Measurements from ENCODE around the gene FMNL1.

The FMNL1 gene

DNA sequence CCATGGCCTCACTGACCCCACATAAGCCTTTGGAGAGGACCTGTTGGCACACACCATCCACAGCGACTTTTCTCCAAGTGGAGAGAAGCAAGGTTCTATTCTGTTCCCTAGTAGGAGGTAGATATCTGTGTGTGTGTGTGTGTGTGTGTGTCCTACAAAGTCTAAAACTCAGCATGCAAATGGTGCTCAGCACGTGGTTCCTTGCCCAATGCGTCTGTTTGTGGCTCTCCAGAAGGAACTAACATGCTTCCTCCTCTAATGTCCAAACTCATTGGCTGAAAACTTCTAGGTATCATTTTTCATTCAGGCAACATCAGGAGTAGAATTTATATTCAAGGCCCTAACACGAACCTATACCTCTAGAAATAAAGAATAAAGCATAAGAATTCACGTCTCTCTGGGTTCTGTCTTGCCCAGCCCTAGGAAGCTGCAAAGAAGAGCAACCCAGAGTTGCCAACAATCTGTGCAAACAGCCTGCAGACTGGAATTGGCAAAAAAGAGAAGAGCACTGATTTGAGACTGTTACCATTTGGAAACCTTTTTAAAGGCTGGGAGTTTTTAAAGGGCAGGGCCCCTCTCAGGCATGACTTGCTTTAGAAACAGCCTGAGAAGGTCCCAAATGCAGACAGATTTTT, 69.6 kb downstream of the FMNL1 start:
- H3K4me3 ChIP-seq (replicated peaks; ENCODE audit: insufficient read depth, low read length): no peak overlapping the region
- TF ChIP-seq, protein P1, sequence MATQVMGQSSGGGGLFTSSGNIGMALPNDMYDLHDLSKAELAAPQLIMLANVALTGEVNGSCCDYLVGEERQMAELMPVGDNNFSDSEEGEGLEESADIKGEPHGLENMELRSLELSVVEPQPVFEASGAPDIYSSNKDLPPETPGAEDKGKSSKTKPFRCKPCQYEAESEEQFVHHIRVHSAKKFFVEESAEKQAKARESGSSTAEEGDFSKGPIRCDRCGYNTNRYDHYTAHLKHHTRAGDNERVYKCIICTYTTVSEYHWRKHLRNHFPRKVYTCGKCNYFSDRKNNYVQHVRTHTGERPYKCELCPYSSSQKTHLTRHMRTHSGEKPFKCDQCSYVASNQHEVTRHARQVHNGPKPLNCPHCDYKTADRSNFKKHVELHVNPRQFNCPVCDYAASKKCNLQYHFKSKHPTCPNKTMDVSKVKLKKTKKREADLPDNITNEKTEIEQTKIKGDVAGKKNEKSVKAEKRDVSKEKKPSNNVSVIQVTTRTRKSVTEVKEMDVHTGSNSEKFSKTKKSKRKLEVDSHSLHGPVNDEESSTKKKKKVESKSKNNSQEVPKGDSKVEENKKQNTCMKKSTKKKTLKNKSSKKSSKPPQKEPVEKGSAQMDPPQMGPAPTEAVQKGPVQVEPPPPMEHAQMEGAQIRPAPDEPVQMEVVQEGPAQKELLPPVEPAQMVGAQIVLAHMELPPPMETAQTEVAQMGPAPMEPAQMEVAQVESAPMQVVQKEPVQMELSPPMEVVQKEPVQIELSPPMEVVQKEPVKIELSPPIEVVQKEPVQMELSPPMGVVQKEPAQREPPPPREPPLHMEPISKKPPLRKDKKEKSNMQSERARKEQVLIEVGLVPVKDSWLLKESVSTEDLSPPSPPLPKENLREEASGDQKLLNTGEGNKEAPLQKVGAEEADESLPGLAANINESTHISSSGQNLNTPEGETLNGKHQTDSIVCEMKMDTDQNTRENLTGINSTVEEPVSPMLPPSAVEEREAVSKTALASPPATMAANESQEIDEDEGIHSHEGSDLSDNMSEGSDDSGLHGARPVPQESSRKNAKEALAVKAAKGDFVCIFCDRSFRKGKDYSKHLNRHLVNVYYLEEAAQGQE (IDR thresholded peaks at IDR 0.05; ENCODE audit: insufficient replicate concordance, low read depth): no peak
- TF ChIP-seq POLR2AphosphoS5 (IDR thresholded peaks at IDR 0.05; ENCODE audit: low read depth) (0 out of 2 replicates have a peak, but pooled peaks have one; percentile 34), GABPA (IDR thresholded peaks at IDR 0.05; ENCODE audit: low read depth) (no peak), SPI1 (IDR thresholded peaks at IDR 0.05; ENCODE audit: borderline replicate concordance, low read depth) (peak; percentile 3; the same call in 1 of the 2 replicates)
- TF ChIP-seq, protein P2, sequence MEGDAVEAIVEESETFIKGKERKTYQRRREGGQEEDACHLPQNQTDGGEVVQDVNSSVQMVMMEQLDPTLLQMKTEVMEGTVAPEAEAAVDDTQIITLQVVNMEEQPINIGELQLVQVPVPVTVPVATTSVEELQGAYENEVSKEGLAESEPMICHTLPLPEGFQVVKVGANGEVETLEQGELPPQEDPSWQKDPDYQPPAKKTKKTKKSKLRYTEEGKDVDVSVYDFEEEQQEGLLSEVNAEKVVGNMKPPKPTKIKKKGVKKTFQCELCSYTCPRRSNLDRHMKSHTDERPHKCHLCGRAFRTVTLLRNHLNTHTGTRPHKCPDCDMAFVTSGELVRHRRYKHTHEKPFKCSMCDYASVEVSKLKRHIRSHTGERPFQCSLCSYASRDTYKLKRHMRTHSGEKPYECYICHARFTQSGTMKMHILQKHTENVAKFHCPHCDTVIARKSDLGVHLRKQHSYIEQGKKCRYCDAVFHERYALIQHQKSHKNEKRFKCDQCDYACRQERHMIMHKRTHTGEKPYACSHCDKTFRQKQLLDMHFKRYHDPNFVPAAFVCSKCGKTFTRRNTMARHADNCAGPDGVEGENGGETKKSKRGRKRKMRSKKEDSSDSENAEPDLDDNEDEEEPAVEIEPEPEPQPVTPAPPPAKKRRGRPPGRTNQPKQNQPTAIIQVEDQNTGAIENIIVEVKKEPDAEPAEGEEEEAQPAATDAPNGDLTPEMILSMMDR (IDR thresholded peaks at IDR 0.05; ENCODE audit: insufficient read depth, low read length): no peak
- H3K27ac ChIP-seq (replicated peaks): no peak overlapping the region
- H3K27me3 ChIP-seq (ENCODE audit: insufficient read depth, poor library complexity, severe bottlenecking): no peaks in the 10 kb centered on the region
- peak; percentile 70 to 88 for DNase-seq (ENCODE audit: low read depth in 1 of 2, low spot score in 1 of 2)

DNA sequence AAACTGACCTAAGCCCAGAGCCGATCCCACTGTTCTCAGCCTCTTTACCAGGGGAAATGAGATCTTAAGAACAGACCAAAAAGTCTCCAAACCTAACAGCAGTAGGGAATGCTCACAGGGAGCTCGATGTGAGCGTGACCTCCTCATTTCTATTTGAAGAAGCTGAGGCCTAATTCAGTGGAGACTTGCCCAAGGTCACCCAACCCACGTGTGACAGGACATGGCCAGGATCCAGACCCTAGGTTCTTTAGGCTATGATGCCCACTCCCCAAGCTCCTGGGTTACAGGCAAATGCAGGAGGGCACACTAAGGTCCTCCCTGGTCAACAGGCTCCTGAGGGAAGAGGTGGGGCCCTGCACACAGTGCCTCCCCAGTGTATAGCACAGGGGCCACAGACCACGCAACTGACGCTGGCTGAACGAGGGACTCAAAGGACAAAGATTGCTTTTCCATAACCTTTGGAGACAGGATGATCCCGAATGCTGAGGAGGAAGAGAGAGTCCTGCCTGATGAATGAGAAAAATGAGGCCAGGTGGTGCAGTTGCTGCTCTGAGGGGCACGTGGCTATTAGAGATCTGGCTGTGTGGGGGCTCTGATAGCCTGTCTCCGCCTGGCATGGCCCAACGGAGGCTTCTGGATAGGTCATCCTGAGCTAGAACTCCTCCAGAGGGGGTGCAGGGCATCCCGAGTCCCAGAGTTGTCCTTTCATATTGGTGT, 71.2 kb downstream of the FMNL1 start:
- TF ChIP-seq POLR2AphosphoS5 (IDR thresholded peaks at IDR 0.05; ENCODE audit: low read depth) (no peak), GABPA (IDR thresholded peaks at IDR 0.05; ENCODE audit: low read depth) (no peak)
- TF ChIP-seq, protein P2 (IDR thresholded peaks at IDR 0.05; ENCODE audit: insufficient read depth, low read length): no peak
- TF ChIP-seq, protein P1 (IDR thresholded peaks at IDR 0.05; ENCODE audit: insufficient replicate concordance, low read depth): peak; percentile 54
- no peak for DNase-seq (ENCODE audit: low read depth in 1 of 2, low spot score in 1 of 2)
- H3K4me3 ChIP-seq (replicated peaks; ENCODE audit: insufficient read depth, low read length): no peak overlapping the region
- no peak overlapping the region for H3K27ac ChIP-seq (replicated peaks)
- no peaks in the 10 kb centered on the region for H3K27me3 ChIP-seq (ENCODE audit: insufficient read depth, poor library complexity, severe bottlenecking)

DNA sequence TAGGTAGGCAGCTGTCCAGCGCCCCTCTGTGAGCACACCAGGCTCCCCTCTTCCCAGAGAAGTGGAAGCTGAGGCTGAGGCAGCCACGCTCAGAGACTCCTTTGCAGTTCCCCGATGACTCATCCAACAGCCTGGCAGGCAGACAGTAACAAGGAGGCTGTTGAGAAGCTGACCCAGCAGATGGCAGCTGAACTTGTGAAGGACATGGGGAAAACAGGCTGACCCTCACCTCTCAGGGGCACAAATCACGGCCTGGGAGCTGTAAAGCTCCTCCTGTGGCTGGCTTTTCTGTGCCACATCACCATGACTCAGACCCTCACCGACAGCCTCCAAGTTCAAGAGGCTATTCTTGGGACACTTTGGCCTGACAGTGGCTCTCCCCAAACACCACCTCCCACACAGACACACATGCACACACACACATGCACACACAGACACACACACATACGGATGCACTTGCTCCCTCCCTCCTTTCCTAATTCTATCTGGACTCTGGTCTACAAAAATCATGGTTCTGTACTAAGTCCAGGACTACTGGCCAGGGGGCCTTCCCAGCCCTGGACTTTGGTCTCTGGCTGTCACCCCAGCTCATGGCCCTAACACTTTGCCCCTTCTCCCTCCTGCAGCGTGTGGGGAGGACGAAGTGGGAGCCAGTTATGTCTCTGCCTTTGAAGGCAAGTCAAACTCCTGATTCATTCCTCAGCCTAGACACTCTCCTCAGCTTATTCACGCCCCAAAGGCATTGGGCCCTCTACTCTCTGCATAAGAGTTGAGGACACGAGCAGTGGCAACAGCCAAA, 71.9 kb downstream of the FMNL1 start:
- no peaks in the 10 kb centered on the region for H3K27me3 ChIP-seq (ENCODE audit: insufficient read depth, poor library complexity, severe bottlenecking)
- no peak overlapping the region for H3K4me3 ChIP-seq (replicated peaks; ENCODE audit: insufficient read depth, low read length)
- TF ChIP-seq, protein P2 (IDR thresholded peaks at IDR 0.05; ENCODE audit: insufficient read depth, low read length): no peak
- TF ChIP-seq, protein P1 (IDR thresholded peaks at IDR 0.05; ENCODE audit: insufficient replicate concordance, low read depth): no peak
- TF ChIP-seq POLR2AphosphoS5 (IDR thresholded peaks at IDR 0.05; ENCODE audit: low read depth) (no peak), SPI1 (IDR thresholded peaks at IDR 0.05; ENCODE audit: borderline replicate concordance, low read depth) (no peak), GABPA (IDR thresholded peaks at IDR 0.05; ENCODE audit: low read depth) (no peak)
- DNase-seq (ENCODE audit: low read depth in 1 of 2, low spot score in 1 of 2): peak; percentile 43 to 63
- H3K27ac ChIP-seq (replicated peaks): no peak overlapping the region

Measured in HL-60 (cell line).